GM10248 (cell line): ENCODE data around the gene ASIC2.

Experiments used
- CTCF ChIA-PET: fragments of 300-600 bp; sonication (Branson Sonifier 250); formaldehyde crosslinking; extraction: SDS; loops from one replicate; lab custom pipeline; 2021; ENCODE audit warnings: antibody characterized with exemption; lab: Yijun Ruan, JAX
- POLR2A ChIA-PET: fragments of 350-650 bp; sonication (Branson Sonifier 250); formaldehyde crosslinking; extraction: SDS; loops from one replicate; lab custom pipeline; 2020; ENCODE audit warnings: antibody characterized with exemption; lab: Yijun Ruan, JAX
- DNase-seq: peaks from one replicate; pipeline ENCODE4 v3.0.0; 2012; ENCODE audit errors: extremely low spot score
- CTCF ChIP-seq: IDR thresholded peaks from 2 replicates; pipeline ENCODE4 v1.5.1; 2012; ENCODE audit warnings: mild to moderate bottlenecking, low read depth; ENCODE audit errors: extremely low read depth, missing control alignments, control extremely low read depth

ASIC2 gene

GRCh38 chr17:33207231-33207630, 85.9 kb downstream of the ASIC2 start:
- no peak for TF ChIP-seq CTCF
- CTCF ChIA-PET, result no interaction called here
- DNase-seq, result no peak
- POLR2A ChIA-PET, result no interaction called here

GRCh38 chr17:33205552-33205951, 87.5 kb downstream of the ASIC2 start:
- ChIA-PET CTCF (no interaction called here), POLR2A (no interaction called here)
- TF ChIP-seq CTCF, result no peak
- no peak for DNase-seq

GRCh38 chr17:33204701-33205100, 88.4 kb downstream of the ASIC2 start:
- no peak for DNase-seq
- no peak for TF ChIP-seq CTCF
- ChIA-PET CTCF (no interaction called here), POLR2A (no interaction called here)

DNA sequence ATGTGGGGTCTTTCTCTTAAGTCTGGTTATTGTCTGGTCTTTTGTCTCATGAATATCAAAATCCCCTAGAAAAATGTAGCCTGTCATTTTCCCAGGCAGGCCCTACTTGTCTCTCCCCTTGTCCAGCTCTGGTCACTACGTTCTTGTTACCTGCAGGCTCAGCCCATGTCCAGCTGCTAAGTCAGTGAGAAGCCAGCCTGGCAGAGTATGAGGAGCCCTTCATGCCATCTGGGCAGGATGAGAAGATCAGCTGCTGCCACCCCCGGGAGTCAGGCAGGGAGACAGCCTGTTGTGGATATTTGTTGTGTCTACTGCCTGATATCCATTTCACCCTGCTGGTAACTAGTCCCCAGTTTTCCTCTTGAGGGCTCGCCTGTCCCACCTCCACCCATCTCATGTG, 88.9 kb downstream of the ASIC2 start:
- TF ChIP-seq CTCF, result no peak
- no peak for DNase-seq
- ChIA-PET CTCF (no interaction called here), POLR2A (no interaction called here)

DNA sequence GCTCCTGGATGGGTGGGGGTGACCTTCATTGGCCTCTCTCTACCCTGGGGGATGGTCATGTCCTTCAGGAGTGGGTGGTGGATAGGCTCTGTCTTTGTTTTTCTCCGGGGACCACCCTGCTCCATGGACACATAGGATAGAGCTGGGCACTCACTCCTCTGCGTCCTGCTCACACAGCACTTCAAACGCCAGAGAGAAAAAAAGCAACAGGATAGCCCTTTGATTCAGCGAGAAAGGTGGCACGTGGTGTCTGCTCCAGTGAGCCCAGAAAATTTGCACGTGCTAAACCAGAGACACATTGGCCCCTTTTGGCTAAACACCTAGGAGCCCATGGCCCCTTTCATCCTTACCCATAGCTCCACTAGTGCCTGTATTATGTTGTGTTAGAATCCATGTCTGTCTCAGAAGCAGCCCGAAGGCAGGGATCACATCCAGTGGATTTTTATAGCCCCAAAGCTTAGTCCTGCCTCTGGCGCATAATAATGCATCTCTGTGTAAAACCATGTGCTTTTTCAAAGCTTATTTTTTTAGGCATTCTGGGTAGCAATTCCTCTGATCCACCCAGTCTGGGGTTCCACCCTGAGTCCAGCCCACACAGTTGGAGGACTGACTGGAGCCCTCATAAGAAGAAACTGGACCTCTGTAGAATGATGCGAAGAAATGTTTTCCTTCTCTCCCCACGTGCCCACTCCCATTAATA, 90.1 kb downstream of the ASIC2 start:
- POLR2A ChIA-PET, result no interaction called here
- DNase-seq, result no peak

DNA sequence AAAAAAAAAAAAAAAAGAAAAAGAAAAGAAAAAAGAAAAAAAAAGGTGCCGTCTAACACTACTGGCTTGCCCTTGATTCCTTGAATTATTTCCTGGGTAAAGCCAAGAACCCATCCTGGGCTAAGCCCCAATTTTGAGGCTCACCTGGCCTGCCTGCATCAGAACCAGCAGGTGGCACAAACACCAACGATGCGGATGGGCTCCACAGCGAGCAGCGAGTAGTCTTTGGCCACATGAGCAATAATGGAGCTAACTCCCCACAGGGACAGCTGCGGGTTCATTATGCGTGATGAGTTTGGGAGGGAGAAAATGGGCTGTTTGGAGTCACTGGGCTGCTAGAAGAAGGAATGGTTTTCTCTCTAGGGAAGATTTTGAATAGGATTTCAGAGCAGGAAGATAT, 91.1 kb downstream of the ASIC2 start:
- no peak for DNase-seq
- CTCF ChIA-PET, result no interaction called here
- POLR2A ChIA-PET, result no interaction called here

More for the DNA sequence above, 90.1 kb downstream of the ASIC2 start:
- no peak for TF ChIP-seq CTCF
- CTCF ChIA-PET, result no interaction called here

More for the DNA sequence above, 91.1 kb downstream of the ASIC2 start:
- no peak for TF ChIP-seq CTCF
